ENCODE measurements around the gene CFH. TPM values are rescaled to one million over a fixed set of nuclear protein-coding genes. Genes with fewer than 3 reads are reported as not detected.
A peak's percentile ranks its signal among the peaks of the same experiment; 100 is the strongest.

The CFH gene
- total and polyA plus RNA-seq, 9 of the 15 experiments (the other 6 are each of a cell fraction or from before 2014, with no cell fraction given), result 31.6 to 107 (median 48.3) TPM

DNA sequence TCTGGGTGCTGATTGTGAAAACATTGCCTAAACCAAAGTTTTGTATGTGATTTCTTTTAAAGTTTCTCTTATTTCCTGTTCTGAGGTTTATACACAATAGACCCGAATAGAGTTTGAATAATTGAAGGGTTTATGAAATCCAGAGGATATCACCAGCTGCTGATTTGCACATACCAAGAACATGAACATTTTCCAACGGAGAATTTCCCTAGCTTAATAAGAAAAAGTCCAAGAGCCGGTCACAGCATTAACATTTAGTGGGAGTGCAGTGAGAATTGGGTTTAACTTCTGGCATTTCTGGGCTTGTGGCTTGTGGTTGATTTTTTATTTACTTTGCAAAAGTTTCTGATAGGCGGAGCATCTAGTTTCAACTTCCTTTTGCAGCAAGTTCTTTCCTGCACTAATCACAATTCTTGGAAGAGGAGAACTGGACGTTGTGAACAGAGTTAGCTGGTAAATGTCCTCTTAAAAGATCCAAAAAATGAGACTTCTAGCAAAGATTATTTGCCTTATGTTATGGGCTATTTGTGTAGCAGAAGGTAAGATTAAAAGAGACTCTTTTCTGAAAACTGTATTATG is at the start of gene CFH (continued):
- TF ChIP-seq, protein P1, sequence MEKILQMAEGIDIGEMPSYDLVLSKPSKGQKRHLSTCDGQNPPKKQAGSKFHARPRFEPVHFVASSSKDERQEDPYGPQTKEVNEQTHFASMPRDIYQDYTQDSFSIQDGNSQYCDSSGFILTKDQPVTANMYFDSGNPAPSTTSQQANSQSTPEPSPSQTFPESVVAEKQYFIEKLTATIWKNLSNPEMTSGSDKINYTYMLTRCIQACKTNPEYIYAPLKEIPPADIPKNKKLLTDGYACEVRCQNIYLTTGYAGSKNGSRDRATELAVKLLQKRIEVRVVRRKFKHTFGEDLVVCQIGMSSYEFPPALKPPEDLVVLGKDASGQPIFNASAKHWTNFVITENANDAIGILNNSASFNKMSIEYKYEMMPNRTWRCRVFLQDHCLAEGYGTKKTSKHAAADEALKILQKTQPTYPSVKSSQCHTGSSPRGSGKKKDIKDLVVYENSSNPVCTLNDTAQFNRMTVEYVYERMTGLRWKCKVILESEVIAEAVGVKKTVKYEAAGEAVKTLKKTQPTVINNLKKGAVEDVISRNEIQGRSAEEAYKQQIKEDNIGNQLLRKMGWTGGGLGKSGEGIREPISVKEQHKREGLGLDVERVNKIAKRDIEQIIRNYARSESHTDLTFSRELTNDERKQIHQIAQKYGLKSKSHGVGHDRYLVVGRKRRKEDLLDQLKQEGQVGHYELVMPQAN (IDR thresholded peaks at IDR 0.05; ENCODE audit: borderline replicate concordance), result no peak
- TF ChIP-seq TBP (optimal IDR thresholded peaks at IDR 0.05; ENCODE audit: low read depth, low read length), result peak; percentile 82
- TF ChIP-seq ZNF354B (CRISPR knock-in tag; IDR thresholded peaks at IDR 0.05), result no peak
- TF ChIP-seq WHSC1 (IDR thresholded peaks at IDR 0.05; ENCODE audit: low read length), result no peak
- no peak for TF ChIP-seq TARDBP (IDR thresholded peaks at IDR 0.05)
- peak; percentile 90 for TF ChIP-seq POLR2H (tag; IDR thresholded peaks at IDR 0.05; ENCODE audit: low read depth)
- peak; percentile 58 for TF ChIP-seq RBFOX2 (IDR thresholded peaks at IDR 0.05; ENCODE audit: low read depth, low read length)
- TF ChIP-seq ZNF695 (CRISPR knock-in tag; IDR thresholded peaks at IDR 0.05), result no peak
- TF ChIP-seq NR1H2 (CRISPR knock-in tag; IDR thresholded peaks at IDR 0.05), result no peak
- no peak for TF ChIP-seq GABPB2 (CRISPR knock-in tag; conservative IDR thresholded peaks at IDR 0.05)
- no peak for TF ChIP-seq RBM25 (IDR thresholded peaks at IDR 0.05; ENCODE audit: low read depth, low read length, severe bottlenecking)
- TF ChIP-seq CREB1 (IDR thresholded peaks at IDR 0.05), result no peak
- TF ChIP-seq CREB1 (CRISPR knock-in tag; IDR thresholded peaks at IDR 0.05), result no peak
- no peak for TF ChIP-seq MLX (CRISPR knock-in tag; conservative IDR thresholded peaks at IDR 0.05)
- peak; percentile 17; the same call in 1 of the 2 replicates for TF ChIP-seq SMARCE1 (IDR thresholded peaks at IDR 0.05)
- TF ChIP-seq FOXA1 (IDR thresholded peaks at IDR 0.05; ENCODE audit: borderline replicate concordance), result no peak
- TF ChIP-seq, protein P2, sequence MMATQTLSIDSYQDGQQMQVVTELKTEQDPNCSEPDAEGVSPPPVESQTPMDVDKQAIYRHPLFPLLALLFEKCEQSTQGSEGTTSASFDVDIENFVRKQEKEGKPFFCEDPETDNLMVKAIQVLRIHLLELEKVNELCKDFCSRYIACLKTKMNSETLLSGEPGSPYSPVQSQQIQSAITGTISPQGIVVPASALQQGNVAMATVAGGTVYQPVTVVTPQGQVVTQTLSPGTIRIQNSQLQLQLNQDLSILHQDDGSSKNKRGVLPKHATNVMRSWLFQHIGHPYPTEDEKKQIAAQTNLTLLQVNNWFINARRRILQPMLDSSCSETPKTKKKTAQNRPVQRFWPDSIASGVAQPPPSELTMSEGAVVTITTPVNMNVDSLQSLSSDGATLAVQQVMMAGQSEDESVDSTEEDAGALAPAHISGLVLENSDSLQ (IDR thresholded peaks at IDR 0.05), result no peak
- no peak for TF ChIP-seq ZC3H11A (IDR thresholded peaks at IDR 0.05; ENCODE audit: low read depth, low read length)
- peak; percentile 45 for TF ChIP-seq TAF9B (IDR thresholded peaks at IDR 0.05; ENCODE audit: partially characterized antibody)
- TF ChIP-seq EP400 (IDR thresholded peaks at IDR 0.05), result no peak
- TF ChIP-seq GABPA (tag; conservative IDR thresholded peaks at IDR 0.05; ENCODE audit: low read depth), result peak; percentile 25; the same call in 1 of the 2 replicates
- TF ChIP-seq KLF13 (tag; IDR thresholded peaks at IDR 0.05; ENCODE audit: borderline replicate concordance, low read depth), result no peak
- no peak for TF ChIP-seq KHSRP (IDR thresholded peaks at IDR 0.05)
- TF ChIP-seq KDM5B (IDR thresholded peaks at IDR 0.05; ENCODE audit: insufficient replicate concordance, low read depth, low read length), result peak; percentile 76
- TF ChIP-seq, protein P3, sequence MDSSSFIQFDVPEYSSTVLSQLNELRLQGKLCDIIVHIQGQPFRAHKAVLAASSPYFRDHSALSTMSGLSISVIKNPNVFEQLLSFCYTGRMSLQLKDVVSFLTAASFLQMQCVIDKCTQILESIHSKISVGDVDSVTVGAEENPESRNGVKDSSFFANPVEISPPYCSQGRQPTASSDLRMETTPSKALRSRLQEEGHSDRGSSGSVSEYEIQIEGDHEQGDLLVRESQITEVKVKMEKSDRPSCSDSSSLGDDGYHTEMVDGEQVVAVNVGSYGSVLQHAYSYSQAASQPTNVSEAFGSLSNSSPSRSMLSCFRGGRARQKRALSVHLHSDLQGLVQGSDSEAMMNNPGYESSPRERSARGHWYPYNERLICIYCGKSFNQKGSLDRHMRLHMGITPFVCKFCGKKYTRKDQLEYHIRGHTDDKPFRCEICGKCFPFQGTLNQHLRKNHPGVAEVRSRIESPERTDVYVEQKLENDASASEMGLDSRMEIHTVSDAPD (CRISPR knock-in tag; IDR thresholded peaks at IDR 0.05), result no peak
- TF ChIP-seq ESRRA (IDR thresholded peaks at IDR 0.05; ENCODE audit: borderline replicate concordance, low read depth), result peak; percentile 47; the same call in 1 of the 2 replicates
- peak; percentile 10; the same call in 1 of the 2 replicates for TF ChIP-seq SOX6 (IDR thresholded peaks at IDR 0.05)

All from K562 (cell line).